ENCODE measurements around the gene DDI2. TPM values are rescaled to one million over a fixed set of nuclear protein-coding genes. Genes with fewer than 3 reads are reported as not detected.

Gene DDI2
- polyA plus RNA-seq, 1 donor from 2014 or later: 3.8 TPM

DNA sequence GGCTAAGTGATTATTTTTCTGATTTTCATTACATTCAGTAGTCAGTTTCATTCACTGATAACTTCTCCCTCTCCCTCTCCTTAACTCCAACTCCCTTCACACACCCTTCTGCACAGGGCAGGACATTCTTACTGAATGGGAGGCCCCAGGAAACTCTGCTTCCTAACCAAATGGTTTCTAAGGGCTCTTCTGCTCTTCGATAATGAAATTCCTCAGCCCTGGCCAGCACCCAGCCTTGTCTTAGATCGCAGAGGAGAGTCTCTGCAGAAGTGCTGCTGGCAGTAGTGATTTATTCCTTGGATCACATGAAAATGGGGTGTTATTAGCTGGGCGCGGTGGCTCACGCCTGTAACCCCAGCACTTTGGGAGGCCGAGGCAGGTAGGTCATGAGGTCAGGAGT is 83.2 kb downstream of the DDI2 start:
- Histone ChIP-seq H3K9me3 (ENCODE audit: low read length) (no peaks in the 10 kb centered on the region), H3F3A (ENCODE audit: insufficient read depth, low read length, poor library complexity, severe bottlenecking) (no peaks in the 10 kb centered on the region), H3K36me3 (ENCODE audit: insufficient read depth, low read length) (no peaks in the 10 kb centered on the region), H3K4me2 (ENCODE audit: low read length) (no peak overlapping the region), H2AFZ (ENCODE audit: low read depth, low read length) (no peak overlapping the region), H3K9ac (ENCODE audit: low read length) (no peak overlapping the region), H3K27ac (ENCODE audit: low read length) (no peak overlapping the region), H4K20me1 (ENCODE audit: insufficient read depth) (no peaks in the 10 kb centered on the region), H3K4me3 (ENCODE audit: low read length) (no peak overlapping the region), H3K27me3 (ENCODE audit: insufficient read depth, low read depth, low read length) (no peaks in the 10 kb centered on the region), H3K9me2 (ENCODE audit: insufficient read depth, low read length) (no peaks in the 10 kb centered on the region), H3K79me2 (replicated peaks; ENCODE audit: insufficient read depth, low read length) (no peaks in the 10 kb centered on the region)
- no peak for TF ChIP-seq REST (IDR thresholded peaks at IDR 0.05; ENCODE audit: borderline replicate concordance)
- TF ChIP-seq EZH2 (IDR thresholded peaks at IDR 0.05; ENCODE audit: borderline replicate concordance, insufficient read depth, low read length, poor library complexity, severe bottlenecking): no peak
- no peak for TF ChIP-seq SMC3 (conservative IDR thresholded peaks at IDR 0.05; ENCODE audit: poor library complexity)

- H3K4me3 ChIP-seq (ENCODE audit: low read length): no peak overlapping the region
- TF ChIP-seq POLR2AphosphoS5 (IDR thresholded peaks at IDR 0.05) (no peak), TAF1 (IDR thresholded peaks at IDR 0.05; ENCODE audit: low read depth) (no peak)
- H2AFZ ChIP-seq (ENCODE audit: low read depth, low read length): no peak overlapping the region
- no peaks in the 10 kb centered on the region for H4K20me1 ChIP-seq (ENCODE audit: insufficient read depth)
- H3K27me3 ChIP-seq (ENCODE audit: insufficient read depth, low read depth, low read length): no peaks in the 10 kb centered on the region
- H3K9me2 ChIP-seq (ENCODE audit: insufficient read depth, low read length): no peaks in the 10 kb centered on the region
- H3K79me2 ChIP-seq (replicated peaks; ENCODE audit: insufficient read depth, low read length): no peaks in the 10 kb centered on the region
- no peak overlapping the region for H3K27ac ChIP-seq (ENCODE audit: low read length)
- no peaks in the 10 kb centered on the region for H3K9me3 ChIP-seq (ENCODE audit: low read length)
- no peak overlapping the region for H3K9ac ChIP-seq (ENCODE audit: low read length)
- no peaks in the 10 kb centered on the region for H3K36me3 ChIP-seq (ENCODE audit: insufficient read depth, low read length)
- H3K4me2 ChIP-seq (ENCODE audit: low read length): no peak overlapping the region
- no peaks in the 10 kb centered on the region for H3F3A ChIP-seq (ENCODE audit: insufficient read depth, low read length, poor library complexity, severe bottlenecking)
Observed at GRCh38 chr1:15701784-15702183, 84.5 kb downstream of the DDI2 start.

DNA sequence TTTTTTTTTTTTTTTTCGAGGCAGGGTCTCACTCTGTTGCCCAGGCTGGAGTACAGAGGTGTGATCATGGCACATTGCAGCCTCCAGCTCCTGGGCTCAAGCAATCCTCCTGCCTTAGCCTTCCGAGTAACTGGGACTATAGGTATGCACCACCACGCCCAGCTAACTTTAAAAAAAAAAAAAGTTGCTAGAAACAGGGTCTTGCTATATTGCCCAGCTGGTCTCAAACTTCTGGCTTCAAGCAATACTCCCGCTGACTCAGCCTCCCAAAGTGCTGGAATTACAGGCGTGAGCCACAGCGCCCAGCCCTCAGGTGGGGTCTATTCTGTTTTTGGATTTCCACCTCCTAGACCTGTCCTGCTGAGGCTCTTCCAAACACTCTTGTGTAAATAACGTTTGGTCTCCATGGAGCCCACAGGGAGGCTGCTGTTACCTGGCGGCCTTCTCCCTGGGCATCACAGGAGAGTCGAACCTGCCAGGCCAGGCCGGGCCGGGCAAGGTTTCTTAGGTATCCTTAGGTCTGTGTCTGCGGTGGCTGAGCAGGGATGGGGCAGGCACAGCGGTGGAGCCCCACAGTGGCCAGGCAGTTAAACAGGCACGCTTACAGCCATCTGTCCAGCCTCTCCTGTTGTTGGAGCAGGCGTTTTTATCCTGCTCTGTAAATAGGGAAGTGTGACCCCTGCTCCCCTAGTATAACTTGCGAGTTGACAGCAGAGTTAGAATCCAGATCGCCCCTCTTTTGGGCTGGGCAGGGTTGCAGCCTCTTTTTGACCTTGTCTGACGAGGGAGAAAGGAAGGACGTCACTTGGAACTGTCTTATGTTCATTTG is 85.7 kb downstream of the DDI2 start:
- Histone ChIP-seq H3F3A (ENCODE audit: insufficient read depth, low read length, poor library complexity, severe bottlenecking) (no peaks in the 10 kb centered on the region), H3K27ac (ENCODE audit: low read length) (no peak overlapping the region), H3K27me3 (ENCODE audit: insufficient read depth, low read depth, low read length) (no peaks in the 10 kb centered on the region), H4K20me1 (ENCODE audit: insufficient read depth) (no peaks in the 10 kb centered on the region), H2AFZ (ENCODE audit: low read depth, low read length) (no peak overlapping the region), H3K9me2 (ENCODE audit: insufficient read depth, low read length) (no peaks in the 10 kb centered on the region), H3K9ac (ENCODE audit: low read length) (no peak overlapping the region), H3K79me2 (replicated peaks; ENCODE audit: insufficient read depth, low read length) (no peaks in the 10 kb centered on the region), H3K4me2 (ENCODE audit: low read length) (no peak overlapping the region), H3K9me3 (ENCODE audit: low read length) (no peaks in the 10 kb centered on the region), H3K36me3 (ENCODE audit: insufficient read depth, low read length) (no peaks in the 10 kb centered on the region), H3K4me3 (ENCODE audit: low read length) (no peak overlapping the region)
- TF ChIP-seq POLR2AphosphoS5 (IDR thresholded peaks at IDR 0.05): no peak
- TF ChIP-seq RAD21 (conservative IDR thresholded peaks at IDR 0.05): no peak
- TF ChIP-seq, protein P1, sequence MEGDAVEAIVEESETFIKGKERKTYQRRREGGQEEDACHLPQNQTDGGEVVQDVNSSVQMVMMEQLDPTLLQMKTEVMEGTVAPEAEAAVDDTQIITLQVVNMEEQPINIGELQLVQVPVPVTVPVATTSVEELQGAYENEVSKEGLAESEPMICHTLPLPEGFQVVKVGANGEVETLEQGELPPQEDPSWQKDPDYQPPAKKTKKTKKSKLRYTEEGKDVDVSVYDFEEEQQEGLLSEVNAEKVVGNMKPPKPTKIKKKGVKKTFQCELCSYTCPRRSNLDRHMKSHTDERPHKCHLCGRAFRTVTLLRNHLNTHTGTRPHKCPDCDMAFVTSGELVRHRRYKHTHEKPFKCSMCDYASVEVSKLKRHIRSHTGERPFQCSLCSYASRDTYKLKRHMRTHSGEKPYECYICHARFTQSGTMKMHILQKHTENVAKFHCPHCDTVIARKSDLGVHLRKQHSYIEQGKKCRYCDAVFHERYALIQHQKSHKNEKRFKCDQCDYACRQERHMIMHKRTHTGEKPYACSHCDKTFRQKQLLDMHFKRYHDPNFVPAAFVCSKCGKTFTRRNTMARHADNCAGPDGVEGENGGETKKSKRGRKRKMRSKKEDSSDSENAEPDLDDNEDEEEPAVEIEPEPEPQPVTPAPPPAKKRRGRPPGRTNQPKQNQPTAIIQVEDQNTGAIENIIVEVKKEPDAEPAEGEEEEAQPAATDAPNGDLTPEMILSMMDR (IDR thresholded peaks at IDR 0.05; ENCODE audit: poor library complexity, severe bottlenecking): no peak
- no peak for TF ChIP-seq SMC3 (conservative IDR thresholded peaks at IDR 0.05; ENCODE audit: poor library complexity)
- no peak for TF ChIP-seq EP300 (conservative IDR thresholded peaks at IDR 0.05; ENCODE audit: poor library complexity, severe bottlenecking)
- TF ChIP-seq TAF1 (IDR thresholded peaks at IDR 0.05; ENCODE audit: low read depth): no peak
- TF ChIP-seq REST (IDR thresholded peaks at IDR 0.05; ENCODE audit: borderline replicate concordance): no peak
- no peak for TF ChIP-seq EZH2 (IDR thresholded peaks at IDR 0.05; ENCODE audit: borderline replicate concordance, insufficient read depth, low read length, poor library complexity, severe bottlenecking)

All from neural cell (in vitro differentiated cells).